Trophoblast cell (in vitro differentiated cells and primary cell): ENCODE results near the gene SDK2.

Experiments
- DNase-seq, 2 donors: peaks; one replicate each; pipeline ENCODE4 v3.0.0-alpha.2; 2016
- H2AFZ ChIP-seq: 2 replicates; pipeline ENCODE4 v1.6.1; 2013; ENCODE audit warnings: low read length, moderate library complexity, mild to moderate bottlenecking; ENCODE audit not compliant: insufficient read depth, poor library complexity
- H2AK5ac ChIP-seq: 2 replicates; pipeline ENCODE4 v1.6.1; 2013; ENCODE audit warnings: mild to moderate bottlenecking, low read length
- H2BK120ac ChIP-seq: 2 replicates; pipeline ENCODE4 v1.6.1; 2013; ENCODE audit warnings: low read length, mild to moderate bottlenecking, moderate library complexity; ENCODE audit not compliant: insufficient read depth, poor library complexity
- H2BK12ac ChIP-seq: 2 replicates; pipeline ENCODE4 v1.6.1; 2013; ENCODE audit warnings: mild to moderate bottlenecking, low read length, moderate library complexity
- H2BK5ac ChIP-seq: 2 replicates; pipeline ENCODE4 v1.6.1; 2013; ENCODE audit warnings: low read length, low read depth, moderate library complexity, mild to moderate bottlenecking; ENCODE audit not compliant: poor library complexity
- H3K14ac ChIP-seq: 2 replicates; pipeline ENCODE4 v1.6.1; 2013; ENCODE audit warnings: mild to moderate bottlenecking, low read length
- H3K18ac ChIP-seq: 2 replicates; pipeline ENCODE4 v1.6.1; 2013; ENCODE audit warnings: mild to moderate bottlenecking, low read length
- H3K23ac ChIP-seq: 2 replicates; pipeline ENCODE4 v1.6.1; 2013; ENCODE audit warnings: low read length
- H3K27ac ChIP-seq: 2 replicates; pipeline ENCODE4 v1.5.1; 2013; ENCODE audit warnings: low read depth, mild to moderate bottlenecking, inconsistent platforms, low read length, moderate library complexity
- H3K27me3 ChIP-seq: 2 replicates; pipeline ENCODE4 v1.6.1; 2013; ENCODE audit warnings: inconsistent platforms, mild to moderate bottlenecking, low read length, moderate library complexity; ENCODE audit not compliant: insufficient read depth
- H3K36me3 ChIP-seq, 2 experiments: 1 replicate in 1 of 2; 2 replicates in 1 of 2; pipeline ENCODE4 v1.6.1; 2013; ENCODE audit warnings: low read length in 2 of 2, mild to moderate bottlenecking in 2 of 2, moderate library complexity in 1 of 2; ENCODE audit not compliant: insufficient read depth in 2 of 2, control insufficient read depth in 1 of 2
- H3K4ac ChIP-seq: 2 replicates; pipeline ENCODE4 v1.6.1; 2013; ENCODE audit warnings: low read depth, mild to moderate bottlenecking, low read length, moderate library complexity
- H3K4me1 ChIP-seq, 2 experiments: 1 replicate in 1 of 2; 2 replicates in 1 of 2; pipeline ENCODE4 v1.6.1; 2013; ENCODE audit warnings: low read length in 2 of 2, mild to moderate bottlenecking in 2 of 2, moderate library complexity in 1 of 2; ENCODE audit not compliant: insufficient read depth in 2 of 2, control insufficient read depth in 1 of 2
- H3K4me2 ChIP-seq: 2 replicates; pipeline ENCODE4 v1.6.1; 2013; ENCODE audit warnings: inconsistent platforms, mild to moderate bottlenecking, low read length, moderate library complexity
- H3K4me3 ChIP-seq: 2 replicates; pipeline ENCODE4 v1.5.1; 2013; ENCODE audit warnings: mild to moderate bottlenecking, low read depth, low read length, inconsistent platforms
- H3K79me1 ChIP-seq: one replicate; pipeline ENCODE4 v1.6.1; 2013; ENCODE audit warnings: low read length
- H3K79me2 ChIP-seq: 2 replicates; pipeline ENCODE4 v1.6.1; 2013; ENCODE audit warnings: low read length, mild to moderate bottlenecking; ENCODE audit not compliant: control insufficient read depth, insufficient read depth, poor library complexity
- H3K9ac ChIP-seq: 2 replicates; pipeline ENCODE4 v1.6.1; 2013; ENCODE audit warnings: mild to moderate bottlenecking, low read length
- H3K9me3 ChIP-seq: 2 replicates; pipeline ENCODE4 v1.6.1; 2013; ENCODE audit warnings: low read depth, mild to moderate bottlenecking, control low read depth, inconsistent platforms, low read length; ENCODE audit not compliant: insufficient read depth
- H4K12ac ChIP-seq: 2 replicates; pipeline ENCODE4 v1.6.1; 2013; ENCODE audit warnings: low read depth, mild to moderate bottlenecking, low read length, moderate library complexity
- H4K8ac ChIP-seq: 2 replicates; pipeline ENCODE4 v1.6.1; 2013; ENCODE audit warnings: low read depth, mild to moderate bottlenecking, low read length, moderate library complexity
- H4K91ac ChIP-seq: one replicate; pipeline ENCODE4 v1.6.1; 2013; ENCODE audit warnings: low read depth, mild to moderate bottlenecking, low read length, moderate library complexity
- WGBS: extraction: QIAGEN DNeasy Blood & Tissue Kit; methylation state at CpG from one replicate; pipeline ENCODE4 v1.1.7; 2013; ENCODE audit warnings: missing lambda C conversion rate; ENCODE audit not compliant: insufficient read length, insufficient coverage; ENCODE audit errors: extremely low coverage; 5-methylcytosine and 5-hydroxymethylcytosine counted together

The SDK2 gene

DNA sequence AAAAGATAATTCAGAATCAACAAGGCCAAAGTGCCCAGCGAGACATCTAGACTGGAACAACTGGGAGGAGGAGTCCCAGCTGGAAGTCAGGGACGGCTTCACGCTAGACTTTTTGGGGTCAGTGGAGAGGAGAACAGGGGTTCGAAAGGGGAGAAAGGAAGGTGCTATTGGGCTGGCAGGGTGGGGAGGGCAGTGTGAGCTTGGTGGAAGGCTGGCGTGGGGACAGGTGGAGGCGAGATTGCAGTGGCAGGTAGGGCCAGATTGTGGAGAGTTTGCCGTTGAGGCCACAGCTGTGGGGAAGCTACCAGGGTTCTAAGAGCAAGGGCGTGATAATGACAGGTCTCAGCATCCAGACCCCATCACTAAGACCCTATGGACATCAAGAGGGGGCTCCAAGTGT lies 10.5 kb downstream of the SDK2 start:
- Histone ChIP-seq H3K4me3 (no peak overlapping the region), H3K27me3 (no peaks in the 10 kb centered on the region), H2AK5ac (no peak overlapping the region), H3K79me2 (no peaks in the 10 kb centered on the region), H3K4me2 (no peak overlapping the region), H3K4ac (no peak overlapping the region), H3K27ac (no peak overlapping the region), H2BK5ac (no peak overlapping the region), H3K9me3 (no peaks in the 10 kb centered on the region), H3K23ac (no peak overlapping the region), H4K91ac (no peak overlapping the region), H3K4me1 (peaks cover 13 to 18% of the 10 kb centered on the region in 2 experiments), H2BK120ac (no peak overlapping the region), H3K18ac (no peak overlapping the region), H4K8ac (no peak overlapping the region), H2AFZ (no peak overlapping the region), H4K12ac (no peak overlapping the region), H3K9ac (no peak overlapping the region), H2BK12ac (no peak overlapping the region), H3K36me3 (no peaks in the 10 kb centered on the region), H3K14ac (no peak overlapping the region), H3K79me1 (peaks cover 2% of the 10 kb centered on the region)
- no peak for DNase-seq
- WGBS, result no CpG with 5 or more reads among the region's 8 CpGs

DNA sequence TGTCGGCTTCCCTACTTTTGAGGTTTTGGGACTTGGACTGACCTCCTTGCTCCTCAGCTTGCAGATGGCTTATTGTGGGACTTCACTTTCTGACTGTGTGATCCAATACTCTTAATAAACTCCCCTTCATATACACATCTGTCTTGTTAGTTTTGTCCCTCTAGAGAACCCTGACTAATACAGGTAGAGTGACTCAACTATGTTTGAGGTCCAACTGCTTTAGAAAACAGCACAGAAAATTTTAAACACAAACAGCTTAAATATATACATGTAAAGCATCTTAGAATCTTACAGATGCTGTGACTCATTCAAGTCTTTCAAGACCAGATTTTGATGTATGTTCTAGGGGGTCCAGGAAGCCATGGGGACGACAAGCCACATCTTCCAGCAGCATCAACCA lies 11.7 kb downstream of the SDK2 start:
- Histone ChIP-seq H2AFZ (no peak overlapping the region), H3K18ac (no peak overlapping the region), H4K91ac (no peak overlapping the region), H3K4me2 (no peak overlapping the region), H2BK12ac (no peak overlapping the region), H3K9me3 (no peaks in the 10 kb centered on the region), H3K23ac (no peak overlapping the region), H3K36me3 (no peaks in the 10 kb centered on the region), H2BK120ac (no peak overlapping the region), H3K4me1 (peaks cover 16 to 21% of the 10 kb centered on the region in 2 experiments), H3K79me1 (peaks cover 5% of the 10 kb centered on the region), H3K9ac (no peak overlapping the region), H3K4me3 (no peak overlapping the region), H3K27ac (no peak overlapping the region), H4K8ac (no peak overlapping the region), H3K27me3 (no peaks in the 10 kb centered on the region), H3K79me2 (no peaks in the 10 kb centered on the region), H2AK5ac (no peak overlapping the region), H3K14ac (no peak overlapping the region), H4K12ac (no peak overlapping the region), H3K4ac (no peak overlapping the region), H2BK5ac (no peak overlapping the region)
- WGBS, result no CpG with 5 or more reads among the region's 2 CpGs
- no peak for DNase-seq

DNA sequence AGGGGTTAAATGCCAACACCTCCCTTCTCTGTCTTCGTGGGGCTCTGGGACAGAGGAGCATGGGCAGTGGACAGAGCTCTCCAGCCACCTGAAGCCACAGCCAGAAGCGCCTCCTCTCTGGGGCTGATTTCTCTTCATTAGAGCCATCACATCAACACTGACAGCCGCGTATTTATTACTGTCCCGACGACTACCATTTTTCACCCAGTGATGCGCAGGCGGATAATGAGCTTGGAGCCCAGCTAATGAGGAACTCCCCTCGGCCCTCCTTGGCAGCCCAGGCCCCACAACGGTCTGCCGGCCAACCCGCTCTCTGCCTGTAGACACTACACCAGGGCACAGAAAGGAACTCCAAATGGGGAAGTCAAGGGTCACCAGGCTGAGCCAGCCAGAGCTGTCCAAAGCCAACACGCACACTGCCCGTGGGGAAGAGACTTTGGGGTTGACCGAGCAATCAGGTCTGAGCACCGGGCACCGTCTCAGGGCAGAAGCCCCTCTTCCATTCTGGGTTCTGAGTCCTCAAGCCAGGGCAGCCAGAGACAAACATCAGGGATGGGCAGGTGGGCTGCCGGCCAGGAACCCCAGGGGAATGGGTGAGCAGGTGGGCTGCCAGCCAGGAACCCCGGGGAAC lies 13.2 kb downstream of the SDK2 start:
- WGBS, result no CpG with 5 or more reads among the region's 19 CpGs
- H4K12ac ChIP-seq, result no peak overlapping the region

DNA sequence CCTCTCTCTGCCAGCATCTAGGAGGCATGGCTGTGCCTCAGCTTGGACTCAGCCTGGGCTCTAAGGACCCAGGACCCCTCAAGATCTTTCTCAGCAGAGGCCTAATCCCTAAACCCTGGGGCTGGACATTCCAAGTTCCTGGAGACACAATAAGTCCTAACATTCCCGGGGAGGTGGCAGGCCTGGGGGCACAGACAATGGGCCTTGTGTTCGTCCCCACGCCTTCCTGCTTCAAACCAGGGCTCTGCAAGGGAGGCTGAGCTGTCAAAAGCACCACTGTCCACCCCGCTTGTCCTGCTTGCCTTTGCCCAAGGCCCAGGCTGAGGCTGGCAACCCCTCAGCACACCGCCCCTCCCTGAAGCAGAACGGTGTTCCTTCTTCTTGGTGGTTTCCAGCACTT lies 13.7 kb downstream of the SDK2 start:
- Histone ChIP-seq H4K12ac (no peak overlapping the region), H2AFZ (no peak overlapping the region), H3K14ac (no peak overlapping the region), H2BK120ac (no peak overlapping the region), H3K9ac (no peak overlapping the region), H3K4me3 (no peak overlapping the region), H3K36me3 (no peaks in the 10 kb centered on the region), H3K79me2 (no peaks in the 10 kb centered on the region), H4K8ac (no peak overlapping the region), H4K91ac (peak overlapping the region; percentile 6), H2AK5ac (no peak overlapping the region), H3K9me3 (no peaks in the 10 kb centered on the region), H3K23ac (no peak overlapping the region), H3K4me1 (peaks cover 29 to 33% of the 10 kb centered on the region in 2 experiments), H3K18ac (peak overlapping the region; percentile 2), H2BK5ac (no peak overlapping the region), H3K4ac (no peak overlapping the region), H3K27ac (no peak overlapping the region), H3K4me2 (no peak overlapping the region), H3K27me3 (no peaks in the 10 kb centered on the region), H2BK12ac (no peak overlapping the region), H3K79me1 (peaks cover 11% of the 10 kb centered on the region)
- DNase-seq, result no peak
- no CpG with 5 or more reads among the region's 6 CpGs for WGBS

More for the DNA sequence above, 13.2 kb downstream of the SDK2 start:
- Histone ChIP-seq H3K18ac (peak overlapping the region; percentile 2), H4K91ac (no peak overlapping the region), H3K4me3 (no peak overlapping the region), H3K23ac (no peak overlapping the region), H3K27me3 (no peaks in the 10 kb centered on the region), H2BK12ac (no peak overlapping the region), H4K8ac (no peak overlapping the region), H3K36me3 (no peaks in the 10 kb centered on the region), H2BK5ac (no peak overlapping the region), H3K4me2 (no peak overlapping the region), H3K4me1 (peaks cover 23 to 29% of the 10 kb centered on the region in 2 experiments), H3K9me3 (no peaks in the 10 kb centered on the region), H3K14ac (no peak overlapping the region), H3K4ac (no peak overlapping the region), H2AFZ (no peak overlapping the region), H3K9ac (no peak overlapping the region), H3K79me2 (no peaks in the 10 kb centered on the region), H3K27ac (no peak overlapping the region), H2AK5ac (no peak overlapping the region), H3K79me1 (peaks cover 7% of the 10 kb centered on the region), H2BK120ac (no peak overlapping the region)
- no peak for DNase-seq
